Fibroblast of pulmonary artery (primary cell): ENCODE results near the gene HBA1.
"Not testable (repeated sequence)": the region's sequence is repeated elsewhere in the genome, so short reads cannot be mapped to it uniquely, and the experiment has no call there.

ENCODE experiments used
- DNase-seq: peaks from one replicate; pipeline ENCODE4 v3.0.0-alpha.2; 2010; ENCODE audit warnings: low read depth
- H3K4me3 ChIP-seq: replicated peaks from 2 replicates; pipeline ENCODE4 v1.5.1; 2011; ENCODE audit warnings: low read depth, mild to moderate bottlenecking, control low read depth, low read length, moderate library complexity
- CTCF ChIP-seq: IDR thresholded peaks from 2 replicates; pipeline ENCODE4 v1.5.1; 2011; ENCODE audit warnings: mild to moderate bottlenecking, control low read depth, low read length, inconsistent platforms; ENCODE audit errors: missing control alignments

Gene HBA1

DNA sequence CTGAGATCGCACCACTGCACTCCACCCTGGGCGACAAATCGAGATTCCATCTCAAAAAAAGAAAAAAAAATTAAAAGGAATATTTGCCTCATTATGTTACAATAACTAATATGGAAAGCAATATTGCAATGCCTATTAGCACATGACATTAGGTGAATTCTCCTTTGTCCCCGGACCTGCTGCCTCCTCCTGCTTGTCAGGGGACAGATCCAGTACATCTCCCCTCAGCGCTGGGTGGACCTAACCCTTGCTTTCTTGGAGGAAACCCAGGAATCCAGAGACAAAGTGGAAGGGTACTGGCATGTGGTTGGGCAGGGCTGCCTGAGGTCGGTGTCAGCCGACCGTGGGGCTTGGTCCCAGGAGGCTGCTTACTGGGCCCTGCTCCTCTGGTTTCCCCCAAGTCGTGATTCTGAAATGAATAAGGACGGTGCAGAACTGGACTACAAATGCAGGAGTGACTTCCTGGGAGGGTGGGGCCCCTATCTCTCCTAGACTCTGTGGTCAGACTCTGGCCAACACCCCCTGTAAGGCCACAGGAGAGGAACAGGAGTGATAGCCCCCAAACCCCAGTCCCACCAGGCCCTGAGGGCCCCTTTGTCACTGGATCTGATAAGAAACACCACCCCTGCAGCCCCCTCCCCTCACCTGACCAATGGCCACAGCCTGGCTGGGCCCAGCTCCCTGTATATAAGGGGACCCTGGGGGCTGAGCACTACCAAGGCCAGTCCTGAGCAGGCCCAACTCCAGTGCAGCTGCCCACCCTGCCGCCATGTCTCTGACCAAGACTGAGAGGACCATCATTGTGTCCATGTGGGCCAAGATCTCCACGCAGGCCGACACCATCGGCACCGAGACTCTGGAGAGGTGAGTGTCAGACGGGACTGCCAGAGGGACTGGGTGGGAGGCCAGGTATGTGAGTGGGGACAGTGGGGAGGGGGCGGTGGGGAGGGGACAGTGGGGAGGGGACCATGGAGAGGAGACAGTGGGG, 24.0 kb upstream of the HBA1 start, which contains the start of gene HBZ:
HBZ (plus strand) TSS at position 504 of the 988 bp plus-strand sequence; CDS start at position 770, 266 bp downstream.
- no peak within 1 kb of the TSS for H3K4me3 ChIP-seq
- no peak for TF ChIP-seq CTCF
- DNase-seq = no peak

GRCh38 chr16:153129-153521, 23.4 kb upstream of the HBA1 start:
- not testable (repeated sequence) for H3K4me3 ChIP-seq, DNase-seq

DNA sequence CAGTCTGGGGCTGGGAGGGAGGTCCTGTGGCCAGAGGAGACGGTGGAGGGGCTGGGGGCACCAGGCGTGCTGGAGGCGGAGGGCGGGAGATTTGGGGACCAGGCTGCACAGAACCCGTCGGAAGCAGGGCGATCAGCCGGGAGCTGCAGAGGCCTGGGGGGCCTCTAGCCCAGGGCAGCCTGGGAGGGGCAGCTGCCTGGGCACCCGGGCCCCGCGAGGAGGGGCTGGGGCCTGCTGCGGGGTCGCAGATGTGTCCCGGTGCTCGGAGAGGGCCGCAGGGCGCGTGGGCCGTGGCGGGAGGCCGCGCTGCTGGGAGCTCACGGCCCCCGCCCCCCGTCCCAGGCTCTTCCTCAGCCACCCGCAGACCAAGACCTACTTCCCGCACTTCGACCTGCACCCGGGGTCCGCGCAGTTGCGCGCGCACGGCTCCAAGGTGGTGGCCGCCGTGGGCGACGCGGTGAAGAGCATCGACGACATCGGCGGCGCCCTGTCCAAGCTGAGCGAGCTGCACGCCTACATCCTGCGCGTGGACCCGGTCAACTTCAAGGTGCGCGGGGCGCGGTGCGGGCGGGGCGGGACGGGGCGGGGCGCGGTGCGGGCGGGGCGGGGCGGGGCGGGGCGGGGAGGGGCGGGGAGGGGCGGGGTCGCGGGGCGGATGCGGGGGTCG, 22.8 kb upstream of the HBA1 start:
- not testable (repeated sequence) for H3K4me3 ChIP-seq, DNase-seq

DNA sequence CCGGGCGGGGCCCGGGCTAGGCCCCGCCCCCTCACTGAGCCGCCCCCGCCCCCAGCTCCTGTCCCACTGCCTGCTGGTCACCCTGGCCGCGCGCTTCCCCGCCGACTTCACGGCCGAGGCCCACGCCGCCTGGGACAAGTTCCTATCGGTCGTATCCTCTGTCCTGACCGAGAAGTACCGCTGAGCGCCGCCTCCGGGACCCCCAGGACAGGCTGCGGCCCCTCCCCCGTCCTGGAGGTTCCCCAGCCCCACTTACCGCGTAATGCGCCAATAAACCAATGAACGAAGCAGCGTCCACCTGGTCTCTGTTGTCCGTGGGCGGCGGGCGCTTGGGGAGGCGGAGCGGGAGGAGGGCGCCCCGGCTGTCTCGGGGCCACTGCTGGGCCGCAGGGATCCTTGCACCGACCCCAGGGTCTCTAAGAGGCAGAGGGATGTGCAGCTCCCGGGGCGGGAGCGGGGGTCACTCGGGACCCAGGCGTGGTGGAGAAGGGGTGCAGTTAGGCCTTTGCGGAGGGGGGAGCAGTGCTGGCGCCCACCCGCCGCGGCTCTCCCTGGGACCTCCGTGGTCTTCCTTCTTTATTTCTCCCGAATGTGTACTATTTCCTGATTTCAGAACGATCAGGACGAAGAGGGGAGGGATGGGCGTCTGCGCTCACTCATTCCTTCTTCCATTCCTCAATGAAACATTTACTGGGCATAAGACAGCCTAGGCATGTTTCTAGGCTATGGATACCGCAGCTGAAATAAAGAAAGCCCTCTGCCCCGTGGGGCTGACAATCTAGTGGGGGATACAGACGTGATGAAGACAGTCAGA, 22.1 kb upstream of the HBA1 start:
- no peak for TF ChIP-seq CTCF
- peak; percentile 30 for DNase-seq
- peak overlapping the region; percentile 51 for H3K4me3 ChIP-seq

DNA sequence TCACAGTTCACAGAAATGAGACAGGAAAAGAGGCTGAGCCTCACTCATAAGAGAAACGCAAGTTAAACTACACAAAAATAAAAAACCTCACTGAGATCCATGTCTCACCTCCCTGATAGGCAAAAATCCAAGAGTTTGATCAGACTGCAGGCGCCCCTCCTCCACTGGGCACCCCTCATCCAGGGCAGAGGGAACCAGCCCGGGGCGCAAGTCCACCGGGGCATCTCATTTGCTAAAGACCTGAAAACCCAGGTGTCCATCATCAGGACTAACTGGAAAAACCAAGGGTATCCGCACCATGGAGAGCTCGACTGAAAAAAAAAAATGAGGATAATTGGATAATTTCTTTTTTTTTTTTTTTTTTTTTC, 21.5 kb upstream of the HBA1 start:
- no peak for DNase-seq
- TF ChIP-seq CTCF = no peak
- no peak overlapping the region for H3K4me3 ChIP-seq

DNA sequence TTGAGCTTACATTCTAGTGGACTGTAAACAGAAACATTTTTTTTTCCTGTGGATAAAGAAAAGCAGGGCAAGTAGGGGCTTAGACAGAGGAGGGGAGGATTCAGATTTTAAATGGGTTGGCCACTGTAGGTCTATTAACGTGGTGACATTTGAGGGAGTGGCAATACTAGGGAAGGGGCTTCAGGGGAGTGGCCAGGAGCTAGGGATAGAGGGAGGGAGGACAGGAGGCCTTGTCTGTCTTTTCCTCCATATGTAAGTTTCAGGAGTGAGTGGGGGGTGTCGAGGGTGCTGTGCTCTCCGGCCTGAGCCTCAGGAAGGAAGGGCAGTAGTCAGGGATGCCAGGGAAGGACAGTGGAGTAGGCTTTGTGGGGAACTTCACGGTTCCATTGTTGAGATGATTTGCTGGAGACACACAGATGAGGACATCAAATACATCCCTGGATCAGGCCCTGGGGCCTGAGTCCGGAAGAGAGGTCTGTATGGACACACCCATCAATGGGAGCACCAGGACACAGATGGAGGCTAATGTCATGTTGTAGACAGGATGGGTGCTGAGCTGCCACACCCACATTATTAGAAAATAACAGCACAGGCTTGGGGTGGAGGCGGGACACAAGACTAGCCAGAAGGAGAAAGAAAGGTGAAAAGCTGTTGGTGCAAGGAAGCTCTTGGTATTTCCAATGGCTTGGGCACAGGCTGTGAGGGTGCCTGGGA, 17.2 kb upstream of the HBA1 start:
- TF ChIP-seq CTCF = no peak
- DNase-seq = no peak
- no peak overlapping the region for H3K4me3 ChIP-seq

DNA sequence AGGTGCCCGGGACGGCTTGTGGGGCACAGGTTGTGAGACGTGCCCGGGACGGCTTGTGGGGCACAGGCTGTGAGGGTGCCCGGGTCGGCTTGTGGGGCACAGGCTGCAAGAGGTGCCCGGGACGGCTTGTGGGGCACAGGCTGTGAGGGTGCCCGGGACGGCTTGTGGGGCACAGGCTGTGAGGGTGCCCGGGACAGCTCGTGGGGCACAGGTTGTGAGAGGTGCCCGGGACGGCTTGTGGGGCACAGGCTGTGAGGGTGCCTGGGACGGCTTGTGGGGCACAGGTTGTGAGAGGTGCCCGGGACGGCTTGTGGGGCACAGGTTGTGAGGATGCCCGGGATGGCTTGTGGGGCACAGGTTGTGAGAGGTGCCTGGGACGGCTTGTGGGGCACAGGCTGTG, 16.2 kb upstream of the HBA1 start:
- H3K4me3 ChIP-seq, DNase-seq: not testable (repeated sequence)

DNA sequence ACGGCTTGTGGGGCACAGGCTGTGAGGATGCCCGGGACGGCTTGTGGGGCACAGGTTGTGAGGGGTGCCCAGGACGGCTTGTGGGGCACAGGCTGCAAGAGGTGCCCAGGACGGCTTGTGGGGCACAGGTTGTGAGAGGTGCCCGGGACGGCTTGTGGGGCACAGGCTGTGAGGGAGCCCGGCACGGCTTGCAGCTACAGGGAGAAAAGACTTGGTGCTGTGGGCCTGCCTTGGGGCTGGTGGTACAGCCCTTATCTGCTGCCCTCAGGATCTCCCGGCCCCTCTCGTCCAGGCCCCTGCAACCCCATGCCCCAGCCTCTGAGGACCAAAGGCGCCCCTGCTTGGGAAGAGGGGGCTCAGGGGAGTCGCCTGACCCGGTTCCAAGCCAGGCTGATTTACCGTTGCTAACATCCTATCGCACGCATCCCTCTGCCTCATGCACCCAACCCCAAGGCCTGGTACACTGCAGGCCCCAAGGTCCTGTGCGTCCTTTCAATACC, 15.7 kb upstream of the HBA1 start:
- DNase-seq = no peak
- no peak overlapping the region for H3K4me3 ChIP-seq
- TF ChIP-seq CTCF = no peak
